ENCODE measurements around the gene MAP3K2.

Gene MAP3K2, protein sequence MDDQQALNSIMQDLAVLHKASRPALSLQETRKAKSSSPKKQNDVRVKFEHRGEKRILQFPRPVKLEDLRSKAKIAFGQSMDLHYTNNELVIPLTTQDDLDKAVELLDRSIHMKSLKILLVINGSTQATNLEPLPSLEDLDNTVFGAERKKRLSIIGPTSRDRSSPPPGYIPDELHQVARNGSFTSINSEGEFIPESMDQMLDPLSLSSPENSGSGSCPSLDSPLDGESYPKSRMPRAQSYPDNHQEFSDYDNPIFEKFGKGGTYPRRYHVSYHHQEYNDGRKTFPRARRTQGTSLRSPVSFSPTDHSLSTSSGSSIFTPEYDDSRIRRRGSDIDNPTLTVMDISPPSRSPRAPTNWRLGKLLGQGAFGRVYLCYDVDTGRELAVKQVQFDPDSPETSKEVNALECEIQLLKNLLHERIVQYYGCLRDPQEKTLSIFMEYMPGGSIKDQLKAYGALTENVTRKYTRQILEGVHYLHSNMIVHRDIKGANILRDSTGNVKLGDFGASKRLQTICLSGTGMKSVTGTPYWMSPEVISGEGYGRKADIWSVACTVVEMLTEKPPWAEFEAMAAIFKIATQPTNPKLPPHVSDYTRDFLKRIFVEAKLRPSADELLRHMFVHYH

GRCh38 chr2:127387655-127388422 lies at the start of gene MAP3K2:
TSS of gene MAP3K2 (minus strand) at chr2:127387975. CDS start at chr2:127343129, 44,846 bp downstream.
- peak; percentile 63 to 94 (median 88) for DNase-seq
- intact Hi-C loops (cut with DNase I): loop anchor here (2.0 to 10.0 kb wide), 3 partner anchors 21 to 323 kb away; partner anchors contain the start of gene IWS1

DNA sequence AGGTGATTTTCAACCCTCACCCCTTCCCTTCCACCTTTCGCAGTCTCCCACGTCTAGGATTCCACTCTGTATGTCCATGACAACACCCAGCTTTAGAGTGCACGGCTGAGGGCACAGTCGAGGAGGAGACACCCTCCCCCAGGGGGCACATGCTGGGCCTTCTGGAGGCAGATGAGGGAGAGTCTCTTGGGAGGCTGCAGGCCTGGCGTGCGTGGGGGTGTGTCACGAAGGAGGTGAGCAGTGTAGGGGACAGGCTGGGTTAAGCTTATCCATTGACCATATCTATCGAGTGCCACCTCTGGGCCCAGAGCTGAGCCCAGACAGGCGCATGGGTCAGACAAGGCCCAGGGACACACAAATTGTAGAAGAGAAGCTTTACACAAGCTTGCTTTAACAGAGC lies 49.3 kb upstream of the MAP3K2 start:
- peak in 1 of 42 donors; percentile 30 for DNase-seq
- intact Hi-C loops (cut with DNase I): no loop called here

GRCh38 chr2:127434515-127434914 lies 46.7 kb upstream of the MAP3K2 start:
- intact Hi-C loops (cut with DNase I): no loop called here
- peak in 1 of 42 donors; percentile 20 for DNase-seq

DNA sequence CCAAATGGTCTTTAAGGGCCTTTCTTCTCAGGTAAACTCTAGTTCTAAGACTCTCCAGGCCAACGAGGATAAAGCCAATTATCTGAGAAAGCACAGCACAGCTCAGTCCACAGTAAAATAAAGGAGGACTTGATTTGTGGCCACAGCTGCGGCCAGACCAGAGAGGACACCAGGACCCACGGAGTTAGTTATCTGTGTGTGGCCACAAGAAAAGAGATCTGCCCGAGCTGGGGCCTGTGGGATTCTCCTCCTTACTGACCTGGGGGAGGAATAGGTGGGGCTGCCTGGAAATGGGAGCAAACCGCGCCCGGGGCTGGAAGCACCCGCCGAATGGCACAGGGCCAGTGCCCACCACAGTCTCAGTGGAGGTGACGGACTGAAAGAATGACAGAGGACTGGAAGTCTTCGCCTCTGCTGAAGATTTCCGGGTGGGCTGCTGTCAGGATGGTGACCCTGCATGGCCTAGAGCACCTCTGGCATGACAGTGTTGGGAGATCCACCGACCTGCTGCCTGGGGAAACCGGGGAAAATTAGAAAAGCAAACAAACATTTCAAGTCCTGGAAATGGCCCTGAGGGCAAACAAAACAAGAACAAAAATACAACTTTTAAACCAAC lies 43.7 kb upstream of the MAP3K2 start:
- intact Hi-C loops (cut with DNase I): no loop called here
- peak in 4 of 42 donors; percentile 3 to 38 (median 8) for DNase-seq

GRCh38 chr2:127429844-127430425 lies 42.2 kb upstream of the MAP3K2 start:
- DNase-seq: peak in 4 of 42 donors; percentile 2 to 17 (median 4)
- intact Hi-C loops (cut with DNase I): no loop called here

DNA sequence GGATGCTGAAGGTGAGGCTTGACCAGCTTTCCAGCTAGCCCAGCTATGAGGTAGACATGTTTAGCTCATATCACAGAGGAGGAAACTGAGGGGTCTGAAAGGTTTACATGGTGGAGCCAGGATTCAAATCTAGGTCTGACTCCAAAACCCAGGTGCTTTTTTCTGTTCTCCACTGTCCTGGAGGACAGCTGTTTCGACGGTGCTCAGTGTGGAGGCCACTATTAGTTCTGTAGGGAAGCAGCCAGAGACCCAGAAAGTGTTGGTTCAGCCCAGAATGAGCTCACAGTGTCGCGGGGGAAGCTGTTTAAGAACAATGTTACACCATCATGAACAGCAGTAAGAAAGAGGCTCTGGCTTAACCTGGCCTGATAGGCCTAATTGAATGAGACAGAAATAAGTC lies 41.5 kb upstream of the MAP3K2 start:
- intact Hi-C loops (cut with DNase I): no loop called here
- DNase-seq: peak in 2 of 42 donors; percentile 4 to 5

DNA sequence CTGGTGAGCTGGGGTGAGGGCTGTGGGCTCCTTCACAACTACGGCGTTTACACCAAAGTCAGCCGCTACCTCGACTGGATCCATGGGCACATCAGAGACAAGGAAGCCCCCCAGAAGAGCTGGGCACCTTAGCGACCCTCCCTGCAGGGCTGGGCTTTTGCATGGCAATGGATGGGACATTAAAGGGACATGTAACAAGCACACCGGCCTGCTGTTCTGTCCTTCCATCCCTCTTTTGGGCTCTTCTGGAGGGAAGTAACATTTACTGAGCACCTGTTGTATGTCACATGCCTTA lies 41.0 kb upstream of the MAP3K2 start:
- intact Hi-C loops (cut with DNase I): no loop called here
- DNase-seq: peak in 4 of 42 donors; percentile 3 to 25 (median 15)

DNA sequence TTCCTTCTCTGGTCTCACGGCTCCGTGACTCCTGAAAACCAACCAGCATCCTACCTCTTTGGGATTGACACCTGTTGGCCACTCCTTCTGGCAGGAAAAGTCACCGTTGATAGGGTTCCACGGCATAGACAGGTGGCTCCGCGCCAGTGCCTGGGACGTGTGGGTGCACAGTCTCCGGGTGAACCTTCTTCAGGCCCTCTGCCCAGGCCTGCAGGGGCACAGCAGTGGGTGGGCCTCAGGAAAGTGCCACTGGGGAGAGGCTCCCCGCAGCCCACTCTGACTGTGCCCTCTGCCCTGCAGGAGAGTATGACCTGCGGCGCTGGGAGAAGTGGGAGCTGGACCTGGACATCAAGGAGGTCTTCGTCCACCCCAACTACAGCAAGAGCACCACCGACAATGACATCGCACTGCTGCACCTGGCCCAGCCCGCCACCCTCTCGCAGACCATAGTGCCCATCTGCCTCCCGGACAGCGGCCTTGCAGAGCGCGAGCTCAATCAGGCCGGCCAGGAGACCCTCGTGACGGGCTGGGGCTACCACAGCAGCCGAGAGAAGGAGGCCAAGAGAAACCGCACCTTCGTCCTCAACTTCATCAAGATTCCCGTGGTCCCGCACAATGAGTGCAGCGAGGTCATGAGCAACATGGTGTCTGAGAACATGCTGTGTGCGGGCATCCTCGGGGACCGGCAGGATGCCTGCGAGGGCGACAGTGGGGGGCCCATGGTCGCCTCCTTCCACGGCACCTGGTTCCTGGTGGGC lies 40.5 kb upstream of the MAP3K2 start:
- intact Hi-C loops (cut with DNase I): no loop called here
- DNase-seq: peak in 6 of 42 donors; percentile 5 to 31 (median 12)

DNA sequence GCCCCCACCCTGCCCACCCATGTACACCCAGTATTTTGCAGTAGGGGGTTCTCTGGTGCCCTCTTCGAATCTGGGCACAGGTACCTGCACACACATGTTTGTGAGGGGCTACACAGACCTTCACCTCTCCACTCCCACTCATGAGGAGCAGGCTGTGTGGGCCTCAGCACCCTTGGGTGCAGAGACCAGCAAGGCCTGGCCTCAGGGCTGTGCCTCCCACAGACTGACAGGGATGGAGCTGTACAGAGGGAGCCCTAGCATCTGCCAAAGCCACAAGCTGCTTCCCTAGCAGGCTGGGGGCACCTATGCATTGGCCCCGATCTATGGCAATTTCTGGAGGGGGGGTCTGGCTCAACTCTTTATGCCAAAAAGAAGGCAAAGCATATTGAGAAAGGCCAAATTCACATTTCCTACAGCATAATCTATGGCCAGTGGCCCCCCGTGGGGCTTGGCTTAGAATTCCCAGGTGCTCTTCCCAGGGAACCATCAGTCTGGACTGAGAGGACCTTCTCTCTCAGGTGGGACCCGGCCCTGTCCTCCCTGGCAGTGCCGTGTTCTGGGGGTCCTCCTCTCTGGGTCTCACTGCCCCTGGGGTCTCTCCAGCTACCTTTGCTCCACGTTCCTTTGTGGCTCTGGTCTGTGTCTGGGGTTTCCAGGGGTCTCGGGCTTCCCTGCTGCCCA lies 39.7 kb upstream of the MAP3K2 start:
- peak in 4 of 42 donors; percentile 1 to 25 (median 8) for DNase-seq
- intact Hi-C loops (cut with DNase I): no loop called here

DNA sequence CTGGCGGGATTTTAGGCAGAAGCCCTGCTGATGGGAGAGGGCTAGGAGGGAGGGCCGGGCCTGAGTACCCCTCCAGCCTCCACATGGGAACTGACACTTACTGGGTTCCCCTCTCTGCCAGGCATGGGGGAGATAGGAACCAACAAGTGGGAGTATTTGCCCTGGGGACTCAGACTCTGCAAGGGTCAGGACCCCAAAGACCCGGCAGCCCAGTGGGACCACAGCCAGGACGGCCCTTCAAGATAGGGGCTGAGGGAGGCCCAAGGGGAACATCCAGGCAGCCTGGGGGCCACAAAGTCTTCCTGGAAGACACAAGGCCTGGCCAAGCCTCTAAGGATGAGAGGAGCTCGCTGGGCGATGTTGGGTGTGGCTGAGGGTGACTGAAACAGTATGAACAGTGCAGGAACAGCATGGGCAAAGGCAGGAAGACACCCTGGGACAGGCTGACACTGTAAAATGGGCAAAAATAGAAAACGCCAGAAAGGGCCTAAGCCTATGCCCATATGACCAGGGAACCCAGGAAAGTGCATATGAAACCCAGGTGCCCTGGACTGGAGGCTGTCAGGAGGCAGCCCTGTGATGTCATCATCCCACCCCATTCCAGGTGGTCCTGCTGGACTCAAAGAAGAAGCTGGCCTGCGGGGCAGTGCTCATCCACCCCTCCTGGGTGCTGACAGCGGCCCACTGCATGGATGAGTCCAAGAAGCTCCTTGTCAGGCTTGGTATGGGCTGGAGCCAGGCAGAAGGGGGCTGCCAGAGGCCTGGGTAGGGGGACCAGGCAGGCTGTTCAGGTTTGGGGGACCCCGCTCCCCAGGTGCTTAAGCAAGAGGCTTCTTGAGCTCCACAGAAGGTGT lies 39.0 kb upstream of the MAP3K2 start:
- DNase-seq: peak in 5 of 42 donors; percentile 4 to 38 (median 6)
- intact Hi-C loops (cut with DNase I): no loop called here

- intact Hi-C loops (cut with DNase I): no loop called here
- DNase-seq: peak in 4 of 42 donors; percentile 6 to 33 (median 16)
These were observed 38.0 kb upstream of the MAP3K2 start for GRCh38 chr2:127425540-127426490.

DNA sequence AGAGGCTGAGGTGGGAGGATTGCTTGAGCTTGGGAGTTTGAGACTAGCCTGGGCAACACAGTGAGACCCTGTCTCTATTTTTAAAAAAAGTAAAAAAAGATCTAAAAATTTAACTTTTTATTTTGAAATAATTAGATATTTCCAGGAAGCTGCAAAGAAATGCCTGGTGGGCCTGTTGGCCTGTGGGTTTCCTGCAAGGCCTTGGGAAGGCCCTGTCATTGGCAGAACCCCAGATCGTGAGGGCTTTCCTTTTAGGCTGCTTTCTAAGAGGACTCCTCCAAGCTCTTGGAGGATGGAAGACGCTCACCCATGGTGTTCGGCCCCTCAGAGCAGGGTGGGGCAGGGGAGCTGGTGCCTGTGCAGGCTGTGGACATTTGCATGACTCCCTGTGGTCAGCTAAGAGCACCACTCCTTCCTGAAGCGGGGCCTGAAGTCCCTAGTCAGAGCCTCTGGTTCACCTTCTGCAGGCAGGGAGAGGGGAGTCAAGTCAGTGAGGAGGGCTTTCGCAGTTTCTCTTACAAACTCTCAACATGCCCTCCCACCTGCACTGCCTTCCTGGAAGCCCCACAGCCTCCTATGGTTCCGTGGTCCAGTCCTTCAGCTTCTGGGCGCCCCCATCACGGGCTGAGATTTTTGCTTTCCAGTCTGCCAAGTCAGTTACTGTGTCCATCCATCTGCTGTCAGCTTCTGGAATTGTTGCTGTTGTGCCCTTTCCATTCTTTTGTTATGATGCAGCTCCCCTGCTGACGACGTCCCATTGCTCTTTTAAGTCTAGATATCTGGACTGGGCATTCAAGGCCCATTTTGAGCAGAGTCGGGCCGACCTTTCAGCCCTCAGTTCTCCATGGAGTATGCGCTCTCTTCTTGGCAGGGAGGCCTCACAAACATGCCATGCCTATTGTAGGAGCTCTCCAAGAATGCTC lies 37.1 kb upstream of the MAP3K2 start:
- intact Hi-C loops (cut with DNase I): no loop called here
- DNase-seq: peak in 3 of 42 donors; percentile 5 to 37 (median 5)

DNA sequence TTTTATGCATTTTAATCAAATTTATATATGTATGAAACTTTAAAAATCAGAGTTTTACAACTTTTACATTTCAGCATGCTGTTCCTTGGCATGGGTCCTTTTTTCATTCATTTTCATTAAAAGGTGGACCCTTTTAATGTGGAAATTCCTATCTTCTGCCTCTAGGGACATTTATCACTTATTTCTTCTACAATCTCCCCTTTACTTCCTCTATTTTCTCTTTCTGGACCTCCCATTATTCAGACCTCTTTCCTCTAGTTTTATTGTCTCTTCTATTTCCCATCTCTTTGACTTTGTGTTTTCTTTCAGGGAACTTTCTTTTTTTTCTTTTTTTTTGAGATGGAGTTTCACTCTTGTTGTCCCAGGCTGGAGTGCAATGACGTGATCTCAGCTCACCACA lies 36.1 kb upstream of the MAP3K2 start:
- intact Hi-C loops (cut with DNase I): no loop called here
- no peak for DNase-seq

- intact Hi-C loops (cut with DNase I): no loop called here
- DNase-seq: peak in 13 of 42 donors; percentile 25 to 65 (median 37)
These were observed 35.7 kb upstream of the MAP3K2 start for GRCh38 chr2:127423478-127423843.

All from head of caudate nucleus (tissue), 42 donors.